Keratinocyte (primary cell): ENCODE measurements around the gene UCHL1. TPM values are rescaled to one million over a fixed set of nuclear protein-coding genes. Genes with fewer than 3 reads are reported as not detected.
A peak's percentile ranks its signal among the peaks of the same experiment; 100 is the strongest.

Experiments used
- DNase-seq: peaks from one replicate; pipeline ENCODE4 v3.0.0-alpha.2; 2011; ENCODE audit warnings: low read depth, missing footprints, low spot score
- FAIRE-seq: peaks from 2 replicates; lab custom pipeline; 2011; peaks lifted over from hg19 to GRCh38; lab: Jason Lieb, UNC
- H2AFZ ChIP-seq: 2 replicates; pipeline ENCODE4 v1.6.0; 2012; ENCODE audit warnings: low read length, control low read depth, inconsistent platforms; ENCODE audit not compliant: control insufficient read depth
- H3K27ac ChIP-seq: 2 replicates; pipeline ENCODE4 v1.5.1; 2011; ENCODE audit warnings: low read length; ENCODE audit not compliant: control insufficient read depth, insufficient read depth
- H3K27me3 ChIP-seq: 3 replicates; pipeline ENCODE4 v1.6.0; 2011; ENCODE audit warnings: low read length; ENCODE audit not compliant: control insufficient read depth, insufficient read depth; ENCODE audit errors: extremely low read depth
- H3K36me3 ChIP-seq, 2 experiments: 2 replicates in 1 of 2; 3 replicates in 1 of 2; pipeline ENCODE4 v1.5.1; 2011; ENCODE audit warnings: low read length in 2 of 2, mild to moderate bottlenecking in 1 of 2; ENCODE audit not compliant: control insufficient read depth in 2 of 2, insufficient read depth in 2 of 2; ENCODE audit errors: extremely low read depth in 1 of 2
- H3K4me1 ChIP-seq: 3 replicates; pipeline ENCODE4 v1.5.1; 2011; ENCODE audit warnings: low read length; ENCODE audit not compliant: control insufficient read depth, insufficient read depth; ENCODE audit errors: extremely low read depth
- H3K4me2 ChIP-seq: 3 replicates; pipeline ENCODE4 v1.6.0; 2011; ENCODE audit warnings: low read depth, low read length; ENCODE audit not compliant: control insufficient read depth, insufficient read depth; ENCODE audit errors: extremely low read depth
- H3K4me3 ChIP-seq, 3 experiments: fragments of 200-600 bp in 1 of 3; sonication (generic) in 1 of 3; 2 replicates in 2 of 3; 3 replicates in 1 of 3; pipeline ENCODE4 v1.5.1; 2011 to 2016; ENCODE audit warnings: low read length in 3 of 3, mild to moderate bottlenecking in 3 of 3, control low read depth in 2 of 3, inconsistent platforms in 1 of 3, low read depth in 1 of 3, mixed read lengths in 1 of 3, mixed run types in 1 of 3, moderate library complexity in 1 of 3; ENCODE audit not compliant: control insufficient read depth in 2 of 3, insufficient read depth in 2 of 3; ENCODE audit errors: extremely low read depth in 1 of 3
- H3K79me2 ChIP-seq: 2 replicates; pipeline ENCODE4 v1.6.0; 2012; ENCODE audit warnings: low read length; ENCODE audit not compliant: control insufficient read depth, insufficient read depth
- H3K9ac ChIP-seq: 3 replicates; pipeline ENCODE4 v1.6.0; 2011; ENCODE audit warnings: low read length; ENCODE audit not compliant: control insufficient read depth, insufficient read depth; ENCODE audit errors: extremely low read depth
- H3K9me1 ChIP-seq: 3 replicates; pipeline ENCODE4 v1.6.0; 2011; ENCODE audit warnings: low read length; ENCODE audit not compliant: control insufficient read depth, insufficient read depth; ENCODE audit errors: extremely low read depth
- H3K9me3 ChIP-seq: 2 replicates; pipeline ENCODE4 v1.5.1; 2012; ENCODE audit warnings: low read depth, low read length; ENCODE audit not compliant: control insufficient read depth
- H4K20me1 ChIP-seq: 3 replicates; pipeline ENCODE4 v1.6.0; 2011; ENCODE audit warnings: low read length; ENCODE audit not compliant: control insufficient read depth, insufficient read depth; ENCODE audit errors: extremely low read depth
- EZH2 ChIP-seq: IDR thresholded peaks from one replicate; pipeline ENCODE4 v1.6.1; 2012; ENCODE audit warnings: inconsistent platforms, mild to moderate bottlenecking, low read length, moderate library complexity
- dilution Hi-C: fragments of 300-500 bp; cut with MboI; formaldehyde crosslinking; loops from one replicate; pipeline ENCODE4 v1.7.0; 2020; ENCODE audit warnings: low sequenced_read_pairs; ENCODE audit not compliant: extremely low pct_ligation_motif_present
- polyA plus RNA-seq, 5 experiments: library from polyadenylated mRNA; depleted of rRNA in 3 of 5; stranded (reverse) in 3 of 5; stranded (forward) in 1 of 5; unstranded in 1 of 5; fragments of >200 nt; gene quantifications; 1 replicate in 1 of 5; 2 replicates in 3 of 5; 3 replicates in 1 of 5; pipeline versions ENCODE4 v1.2.1 to v1.2.3, GENCODE V29; 2011 to 2012; ENCODE audit warnings: missing spikeins in 2 of 5, low read depth in 1 of 5, low replicate concordance in 1 of 5
- TF ChIP-seq, protein P1 (sequence below), 3 experiments: IDR thresholded peaks in 1 of 3; conservative IDR thresholded peaks in 1 of 3; optimal IDR thresholded peaks in 1 of 3; 2 replicates in 2 of 3; 3 replicates in 1 of 3; pipeline versions ENCODE3 to v1.5.1; 2011; ENCODE audit warnings: low read length in 3 of 3, mild to moderate bottlenecking in 3 of 3, moderate library complexity in 2 of 3, control low read depth in 1 of 3, inconsistent platforms in 1 of 3; ENCODE audit not compliant: insufficient read depth in 2 of 3; ENCODE audit errors: extremely low read depth in 1 of 3

The UCHL1 gene
- polyA plus RNA-seq, 1 donor (not counting 4 experiments of a cell fraction or from before 2014, with no cell fraction given), result 3.0 TPM

- no peak for FAIRE-seq
- Histone ChIP-seq H3K4me1 (no peaks in the 10 kb centered on the region), H3K4me3 (no peak overlapping the region), H3K27ac (no peak overlapping the region), H3K36me3 (no peaks in the 10 kb centered on the region), H3K4me2 (no peak overlapping the region), H3K27me3 (no peaks in the 10 kb centered on the region), H3K9ac (no peak overlapping the region), H2AFZ (no peak overlapping the region), H3K9me3 (no peaks in the 10 kb centered on the region), H3K9me1 (no peaks in the 10 kb centered on the region), H3K79me2 (no peaks in the 10 kb centered on the region), H4K20me1 (no peaks in the 10 kb centered on the region)
- DNase-seq, result no peak
- TF ChIP-seq, protein P1, sequence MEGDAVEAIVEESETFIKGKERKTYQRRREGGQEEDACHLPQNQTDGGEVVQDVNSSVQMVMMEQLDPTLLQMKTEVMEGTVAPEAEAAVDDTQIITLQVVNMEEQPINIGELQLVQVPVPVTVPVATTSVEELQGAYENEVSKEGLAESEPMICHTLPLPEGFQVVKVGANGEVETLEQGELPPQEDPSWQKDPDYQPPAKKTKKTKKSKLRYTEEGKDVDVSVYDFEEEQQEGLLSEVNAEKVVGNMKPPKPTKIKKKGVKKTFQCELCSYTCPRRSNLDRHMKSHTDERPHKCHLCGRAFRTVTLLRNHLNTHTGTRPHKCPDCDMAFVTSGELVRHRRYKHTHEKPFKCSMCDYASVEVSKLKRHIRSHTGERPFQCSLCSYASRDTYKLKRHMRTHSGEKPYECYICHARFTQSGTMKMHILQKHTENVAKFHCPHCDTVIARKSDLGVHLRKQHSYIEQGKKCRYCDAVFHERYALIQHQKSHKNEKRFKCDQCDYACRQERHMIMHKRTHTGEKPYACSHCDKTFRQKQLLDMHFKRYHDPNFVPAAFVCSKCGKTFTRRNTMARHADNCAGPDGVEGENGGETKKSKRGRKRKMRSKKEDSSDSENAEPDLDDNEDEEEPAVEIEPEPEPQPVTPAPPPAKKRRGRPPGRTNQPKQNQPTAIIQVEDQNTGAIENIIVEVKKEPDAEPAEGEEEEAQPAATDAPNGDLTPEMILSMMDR (optimal IDR thresholded peaks at IDR 0.05 in 1 of 3, IDR thresholded peaks at IDR 0.05 in 1 of 3, conservative IDR thresholded peaks at IDR 0.05 in 1 of 3; ENCODE audit: extremely low read depth in 1 of 3, insufficient read depth in 2 of 3, low read length in 3 of 3), result peak in 1 of 3 experiments; percentile 33
- TF ChIP-seq EZH2, result no peak
- dilution Hi-C loops, result no loop called here
Observed at GRCh38 chr4:41232406-41232805, 24.3 kb upstream of the UCHL1 start.

GRCh38 chr4:41232856-41233255, 23.9 kb upstream of the UCHL1 start:
- H3K4me1 ChIP-seq, result no peaks in the 10 kb centered on the region
- no peaks in the 10 kb centered on the region for H3K36me3 ChIP-seq
- H3K9me3 ChIP-seq, result no peaks in the 10 kb centered on the region
- H3K9me1 ChIP-seq, result no peaks in the 10 kb centered on the region
- H4K20me1 ChIP-seq, result no peaks in the 10 kb centered on the region
- H3K79me2 ChIP-seq, result no peaks in the 10 kb centered on the region
- no peak overlapping the region for H2AFZ ChIP-seq
- no peak overlapping the region for H3K9ac ChIP-seq
- dilution Hi-C loops, result no loop called here
- DNase-seq (no peak), FAIRE-seq (no peak)
- no peaks in the 10 kb centered on the region for H3K27me3 ChIP-seq
- H3K4me2 ChIP-seq, result no peak overlapping the region
- no peak overlapping the region for H3K27ac ChIP-seq
- no peak overlapping the region for H3K4me3 ChIP-seq
- TF ChIP-seq, protein P1 (optimal IDR thresholded peaks at IDR 0.05 in 1 of 3, IDR thresholded peaks at IDR 0.05 in 1 of 3, conservative IDR thresholded peaks at IDR 0.05 in 1 of 3; ENCODE audit: extremely low read depth in 1 of 3, insufficient read depth in 2 of 3, low read length in 3 of 3), result no peak
- no peak for TF ChIP-seq EZH2
